ENCODE data around the gene LRIG1.

LRIG1 gene

DNA sequence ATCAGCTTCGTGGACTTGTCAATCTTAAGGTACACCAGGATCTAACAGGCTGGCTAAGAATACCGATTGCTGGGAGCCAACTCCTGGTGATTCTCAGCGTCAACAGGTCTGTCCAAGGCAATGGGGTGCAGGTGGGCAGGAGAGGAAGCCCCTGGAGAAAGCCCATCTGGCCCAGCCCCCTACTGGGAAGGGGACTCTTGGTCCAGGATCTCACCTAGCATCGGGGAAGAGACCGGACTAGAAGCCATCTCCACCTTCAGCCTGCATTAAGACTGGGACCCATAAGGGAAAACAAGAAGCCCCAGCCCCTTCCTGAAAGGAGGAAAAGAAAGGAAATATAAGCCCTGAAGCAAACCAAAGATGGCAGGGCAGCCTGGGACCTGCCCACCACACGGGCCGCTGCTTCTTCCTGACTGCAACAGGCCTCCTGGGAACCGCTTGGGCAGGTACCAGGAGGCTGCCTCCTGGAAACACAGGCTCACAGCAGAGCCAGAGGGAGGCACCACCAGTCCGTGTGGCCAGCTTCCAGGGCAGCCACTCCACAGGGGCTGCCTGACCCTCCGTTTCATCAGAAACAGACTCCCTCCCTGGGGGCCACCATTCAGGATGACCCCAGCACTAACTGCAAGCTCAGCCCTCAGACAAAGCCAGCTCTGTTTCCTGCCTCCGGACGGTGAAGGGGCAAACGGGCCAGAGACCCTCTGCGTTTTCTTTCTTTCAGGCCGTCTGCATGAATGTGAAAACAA, 100.2 kb downstream of the LRIG1 start:
- DNase-seq: no peak

DNA sequence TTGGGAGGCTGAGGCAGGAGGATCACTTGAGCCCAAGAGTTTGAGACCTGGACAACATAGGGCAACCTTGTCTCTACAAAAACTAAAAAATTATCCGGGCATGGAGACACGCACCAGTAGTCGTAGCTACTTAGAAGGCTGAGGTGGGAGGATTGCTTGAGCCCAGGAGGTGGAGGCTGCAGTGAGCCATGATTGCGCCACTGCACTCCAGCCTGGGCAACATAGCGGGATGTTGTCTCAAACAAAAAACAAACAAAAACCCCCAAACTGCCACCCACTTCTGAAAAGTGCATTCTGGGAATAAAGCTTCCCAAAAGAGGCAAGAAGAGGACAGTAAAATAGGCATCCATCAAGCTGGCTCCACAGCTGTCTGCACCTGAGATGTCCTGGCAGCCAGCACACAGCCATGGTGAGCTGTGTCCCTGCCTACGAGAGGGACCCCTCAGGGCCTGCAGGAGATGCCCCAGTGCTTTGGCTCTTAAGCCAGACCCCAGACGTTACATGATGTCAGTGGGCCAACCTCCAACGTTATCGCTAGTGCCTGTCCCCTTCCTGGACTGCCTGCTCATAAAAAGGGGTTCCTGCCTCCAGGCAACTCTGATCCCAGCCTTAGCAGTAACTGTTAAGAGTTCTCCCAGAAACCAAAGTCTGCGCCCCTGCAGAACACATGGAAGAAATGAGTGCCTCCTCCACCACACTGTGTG, 101.1 kb downstream of the LRIG1 start:
- DNase-seq: no peak

- DNase-seq: no peak
Observed at GRCh38 chr3:66398228-66399025, 102.4 kb downstream of the LRIG1 start.

DNA sequence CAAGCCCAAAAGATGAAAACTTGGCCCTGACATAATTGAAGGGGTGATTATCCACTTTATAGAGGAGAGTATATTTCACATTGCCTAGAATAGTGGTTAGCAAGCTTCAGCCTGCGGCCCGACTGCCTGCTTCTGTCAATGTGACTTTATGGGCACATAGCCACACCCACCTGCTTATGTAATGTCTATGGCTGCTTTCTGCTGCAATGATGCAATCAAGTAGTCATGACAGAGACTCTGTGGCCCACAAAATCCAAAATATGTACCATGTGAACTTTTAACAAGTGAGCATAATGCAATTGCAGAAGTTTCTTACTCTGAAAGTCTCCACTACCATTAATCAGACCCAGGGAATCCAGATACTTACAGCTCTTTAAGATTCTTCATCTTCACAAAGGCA, 103.1 kb downstream of the LRIG1 start:
- no peak for DNase-seq

GRCh38 chr3:66396888-66397287, 103.9 kb downstream of the LRIG1 start:
- DNase-seq: no peak

- no peak for DNase-seq
Observed at GRCh38 chr3:66396161-66396760, 104.6 kb downstream of the LRIG1 start.

DNA sequence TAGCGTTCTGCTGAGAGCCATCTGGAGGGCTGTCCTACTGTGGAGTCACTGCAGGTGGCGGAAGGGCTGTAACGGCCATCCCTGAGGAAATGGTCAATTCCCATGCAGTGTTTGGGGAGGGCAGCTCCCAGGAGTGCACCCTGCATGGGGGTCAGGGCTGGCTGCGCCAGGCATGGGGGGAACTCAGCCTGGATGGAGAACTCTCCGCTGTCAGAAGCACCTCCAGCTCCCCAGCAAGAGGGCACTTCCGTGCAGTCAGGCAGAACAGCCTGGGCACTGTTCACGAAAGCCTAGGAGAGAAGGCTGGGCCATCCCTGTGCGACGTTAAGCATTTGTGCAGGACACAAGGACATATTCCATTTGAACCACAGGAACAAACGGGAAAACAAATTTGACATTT, 105.2 kb downstream of the LRIG1 start:
- DNase-seq: no peak

DNA sequence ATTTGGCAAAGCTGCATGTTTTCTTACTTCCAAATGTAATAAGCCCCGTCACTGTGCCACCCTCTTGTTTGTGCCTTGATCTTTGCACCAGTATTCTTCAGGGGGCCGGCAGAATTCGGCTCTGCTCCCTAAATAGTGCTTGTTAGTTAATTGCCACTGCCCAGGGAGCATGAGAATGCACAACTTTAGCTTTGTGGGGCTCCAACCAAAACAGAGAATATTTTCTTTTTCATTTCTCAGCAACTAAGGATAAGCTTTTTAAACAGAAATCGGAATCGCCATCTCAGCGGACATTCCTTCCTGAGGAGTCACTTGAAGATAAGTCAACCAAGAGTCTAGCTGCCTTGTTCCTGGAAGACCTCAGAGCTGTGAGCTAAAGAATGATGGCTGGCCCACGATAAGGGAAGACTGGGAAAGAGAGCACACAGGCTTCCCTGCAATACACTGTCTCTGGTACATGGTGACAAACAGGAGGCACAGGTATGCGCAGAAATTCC, 106.0 kb downstream of the LRIG1 start:
- no peak for DNase-seq

DNA sequence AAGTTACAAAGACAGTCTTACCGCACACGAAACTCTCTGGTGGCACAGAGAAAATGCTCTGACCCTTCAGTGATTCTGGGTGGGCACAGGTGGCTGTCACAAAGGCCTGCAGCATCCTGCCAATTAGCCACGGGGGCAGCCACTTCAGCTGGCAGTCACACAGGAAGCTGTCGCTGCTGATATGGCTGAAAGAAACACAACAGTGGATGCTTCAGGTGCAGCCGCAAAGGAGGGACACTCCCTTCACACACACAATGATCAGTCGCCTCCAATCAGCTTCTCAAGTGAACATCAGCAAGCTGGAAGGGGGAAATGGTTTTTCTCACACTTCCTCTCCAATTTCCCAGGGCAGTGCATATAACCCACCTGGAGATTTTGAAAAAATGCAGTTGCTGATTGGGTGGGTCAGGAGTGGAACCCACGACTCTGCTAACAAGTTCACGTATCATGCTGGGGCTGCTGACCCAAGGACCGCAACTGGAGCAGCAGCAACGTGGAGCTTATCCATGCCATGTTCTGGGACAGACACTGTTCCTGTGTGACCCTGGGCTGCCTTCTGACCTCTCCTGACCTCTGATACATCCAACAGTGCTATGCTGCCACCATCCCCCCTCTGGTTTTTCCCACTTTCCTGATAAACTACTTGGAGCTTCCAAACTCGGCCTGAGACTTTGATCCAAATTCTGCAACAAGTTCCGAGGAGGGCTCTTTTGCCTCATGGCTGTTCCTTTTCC, 106.6 kb downstream of the LRIG1 start:
- DNase-seq: no peak

- DNase-seq: no peak
Observed at GRCh38 chr3:66393333-66394005, 107.4 kb downstream of the LRIG1 start.

DNA sequence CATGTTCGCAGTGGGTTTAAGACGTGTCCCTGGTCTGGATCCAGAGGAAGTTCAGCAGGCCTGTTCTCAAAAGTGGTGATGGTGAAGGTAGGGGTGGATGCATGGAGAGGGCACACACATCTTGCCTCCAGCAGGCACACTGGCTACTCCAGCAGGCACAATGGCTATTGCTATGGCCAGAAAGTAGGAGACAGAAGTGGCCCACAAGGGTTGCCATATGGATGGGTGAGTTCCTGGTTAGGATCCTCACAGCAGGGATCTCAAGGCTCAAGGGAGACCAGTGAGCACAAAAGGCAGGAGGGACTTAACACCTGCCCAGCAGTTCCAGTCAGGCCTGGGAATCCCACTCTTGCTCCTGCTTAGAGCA, 107.9 kb downstream of the LRIG1 start:
- no peak for DNase-seq

DNA sequence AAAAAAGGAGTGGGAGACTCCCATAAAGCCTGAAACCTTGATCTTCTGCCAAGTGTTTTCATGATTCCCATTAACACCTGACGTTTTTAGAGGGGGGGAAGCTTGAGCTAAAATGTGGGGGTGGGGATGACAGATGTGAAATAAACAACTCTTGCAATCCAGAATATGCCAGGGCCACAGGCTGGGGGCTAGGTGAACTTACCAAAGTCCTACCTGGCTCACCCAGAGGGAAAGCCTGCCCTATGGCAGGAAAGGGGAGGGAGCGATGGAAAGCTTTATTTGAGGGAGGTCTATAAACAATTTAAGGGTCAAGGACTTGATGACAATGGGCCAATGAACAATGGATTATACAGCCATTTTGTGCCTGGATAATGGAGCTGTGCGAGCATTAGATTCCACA, 108.3 kb downstream of the LRIG1 start:
- peak; percentile 32 for DNase-seq

GRCh38 chr3:66390013-66390412, 110.8 kb downstream of the LRIG1 start:
- DNase-seq: no peak

DNA sequence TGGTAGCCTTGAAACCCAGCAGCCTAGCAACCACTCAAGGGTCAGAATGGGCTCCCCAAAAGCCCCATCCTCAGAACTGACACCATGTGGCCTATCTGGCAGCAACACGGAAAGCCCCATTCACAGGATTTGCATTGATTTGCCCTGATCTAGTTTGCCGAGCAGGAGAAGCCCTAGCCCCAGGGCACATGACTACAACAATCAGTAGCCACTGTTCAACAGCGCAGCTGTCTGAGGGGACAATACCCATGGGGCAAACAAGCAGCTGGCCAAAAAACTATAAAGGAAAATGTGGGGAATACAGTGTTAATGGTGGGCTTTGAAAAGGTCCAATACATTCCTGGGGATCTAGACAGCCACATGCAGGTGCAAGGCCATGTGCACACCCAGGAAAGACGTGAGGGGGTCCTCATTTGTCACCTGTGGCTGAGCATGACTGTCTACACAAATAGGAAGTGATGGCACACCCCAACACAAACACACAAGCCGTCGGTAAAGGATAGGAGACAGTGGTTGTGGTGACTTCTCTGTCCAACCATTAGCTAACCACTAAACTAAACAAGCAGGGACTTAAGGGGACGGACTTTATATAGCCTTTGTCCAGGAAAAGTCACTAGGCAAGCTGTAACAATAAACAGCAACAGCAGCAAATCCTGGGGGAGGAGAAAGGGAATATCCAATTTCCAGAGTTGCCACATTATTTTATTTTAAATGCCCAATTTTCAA, 113.7 kb downstream of the LRIG1 start:
- no peak for DNase-seq

DNA sequence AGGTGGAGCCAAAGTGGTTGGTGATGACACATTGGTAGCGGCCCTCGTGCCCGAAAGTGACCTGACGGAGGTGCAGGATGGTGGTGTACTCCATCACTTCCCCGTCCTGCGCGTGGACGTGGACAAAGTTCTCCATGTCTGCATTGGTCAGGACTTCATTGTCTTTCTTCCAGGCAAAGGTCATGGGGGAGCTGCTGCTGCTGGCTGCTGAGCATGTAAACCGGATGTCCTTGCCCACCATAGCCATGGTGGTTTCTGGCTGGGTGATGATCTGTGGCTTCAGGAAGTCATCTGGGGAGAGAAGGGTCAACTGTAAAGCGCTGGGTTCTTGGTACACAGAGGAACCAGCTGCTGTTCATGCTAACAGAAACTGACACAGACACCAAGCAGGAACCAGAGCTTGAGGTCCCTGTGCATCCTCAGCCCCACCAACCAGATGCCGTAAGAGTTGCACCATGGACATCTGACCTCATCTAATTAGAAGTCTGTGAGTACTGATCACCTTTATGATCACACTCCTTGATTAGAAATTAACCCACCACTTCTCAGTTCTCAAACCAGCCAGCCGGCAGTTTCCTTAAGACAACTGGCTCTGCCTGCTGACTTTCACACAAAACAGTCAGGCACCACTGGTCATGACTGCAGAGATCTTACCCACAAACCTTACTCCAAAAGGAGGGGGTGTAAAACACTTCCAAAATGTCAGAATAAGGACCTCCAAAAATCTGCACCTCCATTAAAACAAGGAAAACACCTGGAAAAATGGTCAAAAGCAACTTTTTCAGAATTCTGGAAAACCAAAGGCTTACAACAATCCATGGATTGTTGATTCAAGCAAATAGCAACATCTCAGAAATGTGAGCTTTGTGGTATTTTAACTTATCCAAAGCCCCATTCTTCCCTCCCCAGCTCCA, 114.6 kb downstream of the LRIG1 start:
- DNase-seq: no peak

- no peak for DNase-seq
Observed at GRCh38 chr3:66385066-66385465, 115.8 kb downstream of the LRIG1 start.

DNA sequence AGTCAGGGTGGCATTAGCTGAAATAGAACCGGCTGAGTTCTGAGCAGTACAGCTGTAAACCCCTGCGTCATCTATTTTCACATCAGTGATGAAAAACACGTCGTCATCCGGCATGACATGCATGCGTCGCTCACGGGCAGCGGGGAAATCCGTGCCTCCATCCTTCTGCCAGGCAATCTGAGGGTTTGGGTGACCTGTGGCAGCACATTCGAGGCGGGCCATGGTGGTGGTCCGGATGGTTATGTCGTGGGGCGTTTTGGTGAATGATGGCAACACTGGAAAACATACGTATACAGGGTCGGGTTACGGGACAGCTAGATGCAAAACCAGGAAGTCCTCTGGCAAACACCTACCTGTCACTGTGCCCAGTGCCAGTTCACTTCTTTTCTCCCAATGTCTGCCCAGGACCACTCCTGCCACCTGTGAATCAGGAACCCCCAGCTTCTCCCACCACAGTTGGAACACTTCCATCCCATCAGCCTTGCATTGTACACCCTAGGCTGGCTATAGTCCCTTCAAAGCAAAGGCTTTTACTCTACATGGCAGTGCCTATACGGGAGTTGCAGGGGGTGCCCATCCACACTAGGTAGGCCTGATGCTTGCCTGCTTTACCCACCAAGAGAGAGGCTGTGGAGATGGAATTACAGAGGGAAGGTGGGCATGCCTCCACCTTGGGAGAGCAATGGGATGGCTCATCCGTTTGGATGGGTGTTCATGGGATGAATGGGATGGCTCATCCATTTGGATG, 116.7 kb downstream of the LRIG1 start:
- no peak for DNase-seq

- no peak for DNase-seq
Observed at GRCh38 chr3:66383023-66383422, 117.8 kb downstream of the LRIG1 start.

DNA sequence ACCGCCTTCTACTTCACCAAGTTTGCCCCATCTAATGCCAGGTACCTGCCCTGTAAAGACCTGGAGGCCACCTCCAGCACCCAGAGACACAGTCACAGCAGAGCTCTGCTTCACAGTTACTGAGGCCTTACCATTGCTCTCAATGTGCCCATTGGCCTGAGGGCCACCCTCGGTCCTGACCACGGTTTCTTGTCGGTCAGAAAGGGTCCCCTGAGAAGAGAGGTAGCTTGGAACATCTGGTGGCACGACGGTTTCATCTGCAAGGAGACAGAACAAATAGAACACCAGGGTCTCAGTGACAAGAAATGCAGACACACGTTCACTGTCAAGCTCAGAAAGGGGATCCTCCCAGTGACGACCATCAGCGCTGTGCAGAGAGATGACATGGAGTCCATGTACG, 118.7 kb downstream of the LRIG1 start:
- DNase-seq: no peak
